Mammary epithelial cell (primary cell): ENCODE results near the gene TWIST2.

Experiments
- CTCF ChIP-seq, 2 donors: IDR thresholded peaks in 1 of 2; conservative IDR thresholded peaks in 1 of 2; 2 replicates each; pipeline ENCODE4 v1.5.1; 2011 to 2012; ENCODE audit warnings: inconsistent platforms in 2 of 2, low read length in 2 of 2, mild to moderate bottlenecking in 2 of 2, control low read depth in 1 of 2, low read depth in 1 of 2; ENCODE audit not compliant: insufficient read depth in 1 of 2; ENCODE audit errors: extremely low read depth in 1 of 2
- EZH2 ChIP-seq: IDR thresholded peaks from 2 replicates; pipeline ENCODE4 v1.6.1; 2012; ENCODE audit warnings: low read length, inconsistent platforms, borderline replicate concordance

- TF ChIP-seq CTCF (conservative IDR thresholded peaks at IDR 0.05 in 1 of 2, IDR thresholded peaks at IDR 0.05 in 1 of 2; ENCODE audit: extremely low read depth in 1 of 2, insufficient read depth in 1 of 2, low read depth in 1 of 2, low read length in 2 of 2) (no peak), EZH2 (no peak)
Measured at GRCh38 chr2:238863231-238863630, 15.3 kb downstream of the TWIST2 start.
